ENCODE data around the gene ZNF362.

ZNF362 gene

DNA sequence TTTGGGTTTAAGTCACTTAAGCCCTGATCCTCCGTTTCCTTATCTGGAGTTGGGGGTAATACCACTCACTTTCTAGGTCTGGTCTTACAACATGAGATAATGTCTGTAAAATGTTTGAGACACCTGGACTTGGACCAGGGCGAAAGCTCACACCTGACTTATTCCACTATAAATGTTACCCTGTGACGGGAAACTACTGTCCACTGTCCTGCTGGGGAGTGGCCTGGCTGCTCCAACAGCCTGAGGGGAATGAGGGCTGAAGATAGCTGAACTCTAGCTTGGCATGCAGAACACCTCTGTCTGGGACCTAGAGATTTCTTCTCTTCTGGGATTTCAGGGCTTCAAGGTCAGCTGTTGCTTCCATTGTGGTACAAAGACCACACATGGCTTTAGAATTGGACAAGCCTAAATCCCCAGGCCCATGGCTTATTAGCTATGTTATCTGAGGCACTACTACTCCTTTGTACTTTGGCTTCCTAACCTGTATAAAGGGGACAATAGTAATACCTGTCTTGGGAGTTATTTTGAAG is 74.1 kb downstream of the ZNF362 start:
- DNase-seq: no peak

DNA sequence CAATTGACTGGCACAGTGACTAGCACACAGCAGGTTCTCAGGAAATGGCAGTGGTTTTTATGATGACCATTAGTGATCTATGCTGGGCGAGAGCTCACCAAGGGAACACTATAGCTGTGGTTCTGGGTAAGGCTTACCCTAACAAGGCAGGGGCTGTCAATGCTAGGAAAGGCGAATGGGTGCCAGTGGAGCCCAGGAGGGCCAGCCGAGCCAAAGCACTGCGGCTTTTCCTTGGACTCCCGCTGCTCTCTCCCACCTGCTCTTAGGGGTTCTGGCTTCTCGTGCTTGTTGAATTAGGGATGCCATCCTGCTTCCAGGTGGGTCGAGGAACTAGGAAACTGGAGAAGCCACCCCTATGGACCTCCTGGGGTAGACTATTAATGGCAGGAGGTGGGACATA is 74.6 kb downstream of the ZNF362 start:
- DNase-seq: no peak

DNA sequence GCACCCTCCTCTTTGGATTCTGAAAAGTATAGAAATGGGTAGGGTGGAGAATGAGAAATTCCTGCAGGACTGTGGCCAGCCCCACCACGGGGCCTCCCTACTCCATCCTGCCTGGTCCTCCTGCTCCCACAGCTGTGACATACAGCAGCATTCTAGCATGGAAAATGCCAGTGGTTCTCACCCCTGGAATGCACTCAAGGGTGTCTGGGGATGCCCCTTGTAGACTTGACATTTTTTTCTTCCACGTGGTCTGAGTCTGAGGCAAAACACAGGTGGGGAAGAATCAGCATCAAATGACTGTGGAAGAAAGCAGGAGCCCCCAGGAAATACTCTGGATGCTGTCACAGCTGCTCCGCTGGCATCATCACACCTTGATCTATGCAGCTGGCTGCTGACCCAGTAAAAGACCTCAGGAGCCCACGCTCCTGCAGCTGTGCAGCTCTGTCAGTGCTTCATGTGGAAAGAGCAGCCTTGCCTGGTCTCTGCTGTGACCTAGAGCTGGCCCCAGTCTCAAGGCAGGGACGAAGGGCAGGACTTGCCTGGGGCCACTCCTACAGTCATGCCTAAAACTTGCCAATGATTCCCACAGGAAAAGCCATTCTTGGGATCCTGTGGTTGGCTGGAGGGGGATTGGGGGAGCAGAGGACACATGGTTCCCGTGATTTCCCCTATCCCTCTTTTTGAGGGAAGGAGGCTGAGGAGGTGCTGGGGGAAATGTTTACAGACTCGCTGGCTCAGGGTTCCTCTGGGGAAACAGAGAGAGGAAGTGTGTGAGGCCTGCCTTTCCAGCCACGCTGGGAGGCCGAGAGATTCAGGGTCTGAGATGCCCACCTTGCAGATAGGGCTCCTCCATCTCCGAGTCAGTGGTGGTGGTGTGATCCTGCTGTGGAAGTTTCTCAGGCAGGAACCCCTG is 75.4 kb downstream of the ZNF362 start:
- DNase-seq: no peak

DNA sequence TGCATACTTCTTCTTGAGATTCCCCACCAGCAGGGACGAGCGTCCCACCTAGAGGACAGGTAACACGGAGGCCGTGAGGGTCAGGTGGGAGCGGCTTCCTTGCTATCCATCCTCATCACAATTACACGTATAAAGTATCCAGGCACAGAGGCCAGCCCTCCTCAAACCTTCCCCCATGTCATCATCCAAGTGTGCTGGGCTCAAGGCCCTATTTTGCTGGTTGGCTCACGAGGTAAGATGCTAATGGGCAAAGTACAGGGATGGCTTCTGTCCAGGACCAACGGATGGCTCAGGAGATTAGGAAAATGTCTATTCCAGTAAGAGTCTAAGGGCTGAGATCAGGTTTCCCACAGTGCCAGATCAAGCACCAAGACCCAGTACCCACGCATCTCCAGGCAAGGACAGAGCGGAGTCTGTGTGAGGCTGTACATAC is 76.1 kb downstream of the ZNF362 start:
- no peak for DNase-seq

DNA sequence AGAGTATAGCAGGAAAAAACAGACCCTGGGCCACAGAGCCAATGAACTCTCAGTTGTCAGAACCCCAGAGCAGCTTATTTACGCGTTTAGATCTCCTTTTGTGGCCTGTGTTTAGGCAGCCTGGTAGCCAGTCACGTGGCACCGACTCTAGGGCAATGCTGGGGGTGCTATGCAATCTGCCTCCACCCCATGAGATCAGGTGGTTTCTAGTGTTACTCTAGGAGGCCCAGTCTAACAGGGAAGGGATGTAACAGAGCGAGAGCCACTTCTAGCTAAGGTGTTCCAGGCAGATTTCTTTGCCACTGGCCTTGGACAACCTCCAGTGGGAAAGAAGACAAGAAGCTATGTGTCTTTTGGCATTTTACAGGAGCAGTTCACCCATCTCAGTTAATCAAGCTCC is 76.6 kb downstream of the ZNF362 start:
- no peak for DNase-seq

DNA sequence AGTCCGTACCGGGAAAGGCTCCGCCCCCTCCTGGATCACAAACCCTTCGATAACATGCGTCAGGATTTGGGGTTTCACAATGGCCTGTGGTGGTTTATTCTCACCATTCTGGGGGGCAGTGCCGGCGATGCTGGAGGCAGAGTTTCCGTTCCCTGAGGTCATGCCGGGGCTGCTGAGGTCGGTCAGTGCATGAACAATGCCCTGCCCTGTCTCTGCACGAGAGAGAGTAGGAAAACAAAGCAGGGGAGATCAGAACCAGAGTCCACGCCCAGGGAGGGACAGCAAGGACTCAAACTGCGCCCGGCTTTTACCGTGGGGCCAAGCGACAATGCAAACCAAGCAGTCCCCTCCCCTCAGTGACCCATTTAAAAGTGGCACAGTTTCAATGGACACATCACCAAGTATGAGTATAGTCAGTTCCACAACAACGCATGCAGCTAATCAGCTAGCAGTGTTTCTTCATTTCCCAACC is 77.8 kb downstream of the ZNF362 start:
- DNase-seq: no peak

DNA sequence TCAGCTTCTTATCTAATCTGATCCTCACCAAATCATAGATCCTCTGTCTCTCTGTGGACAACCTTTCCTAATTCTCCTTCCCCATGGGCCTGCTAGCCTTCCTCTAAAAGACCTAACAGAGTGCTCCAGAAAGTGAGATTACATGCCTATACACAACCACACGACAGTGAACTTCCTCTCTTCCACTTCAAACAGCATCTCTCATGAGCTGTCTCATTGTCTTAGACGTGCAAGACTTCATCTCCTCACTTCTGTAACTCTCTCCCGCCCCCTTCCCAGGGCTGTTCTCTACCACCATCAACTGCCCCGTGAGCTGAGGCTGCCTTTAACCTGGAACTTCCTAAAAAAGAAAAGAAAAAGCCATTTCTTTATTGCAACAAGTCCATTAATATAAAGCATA is 78.7 kb downstream of the ZNF362 start:
- DNase-seq: no peak

DNA sequence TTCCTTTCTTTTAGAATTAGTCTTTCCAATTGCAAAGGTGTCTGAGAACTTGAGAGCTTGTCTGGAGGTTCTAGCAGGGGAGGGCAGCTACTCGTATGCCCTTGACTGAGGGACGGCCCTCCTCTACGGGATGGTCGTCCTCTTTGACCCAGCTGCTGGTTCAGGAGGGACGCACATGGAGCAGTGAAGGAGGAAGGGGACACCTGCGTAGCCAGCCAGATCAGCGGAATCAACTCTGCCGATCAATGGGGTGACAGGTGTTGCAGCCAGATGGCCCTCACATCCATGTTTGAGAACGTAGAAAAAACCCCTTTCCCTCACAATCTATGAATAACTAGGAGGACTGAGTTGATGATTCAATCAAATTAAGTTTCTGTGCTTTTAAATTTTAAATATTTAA is 80.3 kb downstream of the ZNF362 start:
- no peak for DNase-seq

DNA sequence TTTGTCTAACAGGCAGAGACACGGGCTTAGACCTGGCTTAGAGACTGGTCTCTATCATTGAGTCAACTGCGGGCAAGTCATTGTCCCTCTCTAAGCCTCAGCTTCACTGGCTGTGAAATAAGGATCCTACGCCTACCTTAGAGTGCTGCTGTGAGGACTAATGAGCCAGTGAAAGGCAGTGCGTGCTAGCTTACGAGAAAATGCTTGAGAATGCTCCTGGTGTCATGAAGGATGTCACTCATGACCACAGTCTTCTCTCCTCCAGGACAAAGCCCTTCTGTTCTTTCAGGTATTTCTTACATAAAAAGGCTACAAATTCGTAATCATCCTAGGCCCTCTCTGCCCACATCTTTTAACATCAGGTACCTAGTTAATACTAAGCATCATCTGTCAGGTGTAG is 81.1 kb downstream of the ZNF362 start:
- no peak for DNase-seq

DNA sequence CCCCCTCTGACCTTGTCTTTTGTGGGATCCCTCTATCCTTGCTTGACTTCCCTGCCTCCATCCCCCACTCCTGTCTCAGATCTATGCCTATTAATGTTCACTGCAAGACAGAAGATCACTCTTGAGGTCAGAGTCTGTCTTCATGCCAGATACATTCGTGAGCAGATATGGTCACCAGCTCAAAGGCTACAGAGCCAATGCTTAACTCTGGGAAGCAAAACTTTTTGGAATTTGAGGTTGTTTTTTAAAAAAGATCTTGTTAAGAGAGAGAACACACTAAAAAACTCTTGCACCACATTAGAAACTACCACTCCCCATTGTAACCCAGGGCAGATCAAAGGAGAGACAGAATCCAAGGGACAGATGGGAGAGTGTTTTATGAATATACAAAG is 81.8 kb downstream of the ZNF362 start:
- DNase-seq: no peak

DNA sequence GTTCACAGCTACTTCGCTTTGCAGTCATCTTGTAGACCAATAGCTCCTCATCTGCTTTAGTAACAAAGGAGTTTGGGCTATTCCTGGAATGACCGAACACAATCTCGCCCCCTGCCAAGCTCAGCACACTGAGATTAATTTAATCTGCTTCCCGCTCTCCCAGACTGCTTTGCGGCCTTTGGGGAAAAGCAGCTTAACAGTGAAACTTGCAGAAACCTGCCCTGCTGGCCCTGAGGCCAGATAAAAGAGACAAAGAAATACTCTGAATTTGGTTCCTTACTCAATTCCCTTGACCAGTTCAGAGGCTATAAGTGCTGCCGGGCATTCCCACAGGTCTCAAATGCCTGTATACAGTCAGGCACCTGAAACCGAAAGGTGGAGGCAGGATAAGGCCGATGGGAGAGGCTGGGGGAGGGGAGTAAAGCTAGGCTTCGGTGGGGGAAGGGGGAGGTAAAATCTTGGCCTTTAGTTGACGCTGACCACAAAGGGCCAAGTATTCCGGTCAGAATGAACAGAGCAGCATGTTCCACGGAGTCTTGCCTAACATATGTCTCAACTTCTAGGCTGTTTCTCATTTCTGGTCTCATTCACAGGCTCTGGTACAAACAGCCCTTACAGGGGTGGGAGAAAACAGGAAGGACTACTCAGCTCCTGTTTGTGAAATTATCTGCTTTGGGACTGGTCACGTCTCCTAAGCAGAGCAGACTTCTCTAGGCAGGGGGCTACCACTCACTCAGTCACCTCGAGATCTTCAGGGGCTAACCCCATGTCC is 82.3 kb downstream of the ZNF362 start:
- no peak for DNase-seq

DNA sequence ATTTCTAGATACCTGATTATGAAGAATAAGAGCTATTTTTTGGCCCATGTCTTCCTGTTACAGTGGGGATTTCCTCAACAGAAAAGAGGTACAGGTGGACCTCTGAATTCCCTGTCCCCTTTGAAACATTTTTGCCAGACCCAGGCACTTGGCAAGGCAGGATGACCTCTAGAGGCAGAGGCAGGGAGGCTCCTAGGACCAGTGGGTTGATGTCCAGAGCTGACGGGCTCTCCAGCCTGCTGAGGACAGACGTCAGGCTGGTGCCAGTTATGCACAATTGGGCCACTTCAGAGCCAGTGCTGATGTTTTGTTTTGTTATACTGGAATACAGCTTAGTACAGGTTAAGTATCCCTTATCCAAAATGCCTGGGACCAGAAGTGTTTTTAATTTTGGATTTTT is 83.1 kb downstream of the ZNF362 start:
- no peak for DNase-seq

DNA sequence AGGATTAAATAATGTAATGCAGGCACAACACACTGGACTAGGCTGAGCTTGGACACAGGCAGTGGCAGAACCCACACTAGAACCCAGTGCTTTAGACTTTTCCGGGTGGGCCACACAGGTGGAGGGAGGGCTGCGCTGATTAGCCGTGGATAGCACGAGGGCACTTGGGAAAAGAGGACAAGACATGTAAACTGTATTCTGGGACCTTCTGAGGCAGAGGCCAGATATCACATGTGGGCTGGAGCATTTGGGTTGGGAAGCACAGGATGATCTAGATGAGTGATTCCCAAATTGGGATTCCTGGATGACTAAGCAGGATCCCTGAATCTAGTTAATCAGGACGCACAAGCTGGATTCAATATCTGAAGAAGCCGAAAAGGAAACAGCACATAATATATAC is 84.9 kb downstream of the ZNF362 start:
- DNase-seq: no peak

DNA sequence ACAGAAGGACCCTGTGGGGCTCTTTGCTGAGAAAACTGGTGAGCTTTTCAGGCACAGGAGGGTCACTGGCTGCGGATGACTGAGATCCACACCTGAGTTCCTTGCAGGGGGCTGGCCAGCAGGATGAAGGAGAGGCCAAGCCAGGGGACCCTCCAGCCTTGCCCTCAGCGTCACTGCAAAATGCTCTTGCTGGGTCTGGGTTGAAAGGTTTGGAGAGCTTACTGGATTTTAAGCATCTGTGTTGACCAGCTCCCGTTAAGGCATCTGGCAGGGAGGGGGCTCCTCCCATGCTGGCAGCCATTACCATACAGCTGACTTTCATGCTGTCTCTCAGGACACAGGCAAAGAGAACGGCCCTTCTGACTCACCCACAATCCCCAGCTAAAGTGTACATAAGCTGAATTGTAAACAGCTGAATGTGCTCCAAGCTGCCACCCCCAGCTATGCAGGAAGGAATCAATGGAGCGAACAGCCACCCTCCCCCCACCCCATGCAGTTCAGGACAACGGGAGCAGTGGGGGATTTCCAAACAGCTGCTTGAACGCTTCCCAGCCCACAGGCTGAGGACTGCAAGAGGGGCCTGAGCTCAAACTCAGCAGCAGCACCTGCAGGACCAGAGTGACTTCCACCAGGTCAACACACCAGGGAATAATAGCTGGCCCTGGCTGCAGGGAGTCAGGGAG is 85.9 kb downstream of the ZNF362 start:
- DNase-seq: no peak

DNA sequence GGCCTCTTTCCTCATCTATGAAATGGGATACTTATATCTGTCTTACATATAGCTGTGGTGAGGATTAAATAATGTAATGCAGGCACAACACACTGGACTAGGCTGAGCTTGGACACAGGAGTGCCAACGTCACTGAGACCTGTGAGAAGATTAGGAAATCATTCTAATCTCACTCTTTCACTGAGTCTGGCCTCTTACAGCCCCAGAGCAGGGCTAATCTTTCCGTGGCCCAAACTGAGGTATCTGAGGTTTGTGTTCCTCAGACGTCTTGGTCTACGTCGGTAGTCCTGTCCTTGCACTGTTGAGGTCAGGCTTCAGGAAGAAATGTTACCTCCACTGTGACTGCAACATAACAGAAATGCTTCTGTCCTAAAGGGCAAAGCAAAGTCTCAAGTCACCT is 87.2 kb downstream of the ZNF362 start:
- no peak for DNase-seq

DNA sequence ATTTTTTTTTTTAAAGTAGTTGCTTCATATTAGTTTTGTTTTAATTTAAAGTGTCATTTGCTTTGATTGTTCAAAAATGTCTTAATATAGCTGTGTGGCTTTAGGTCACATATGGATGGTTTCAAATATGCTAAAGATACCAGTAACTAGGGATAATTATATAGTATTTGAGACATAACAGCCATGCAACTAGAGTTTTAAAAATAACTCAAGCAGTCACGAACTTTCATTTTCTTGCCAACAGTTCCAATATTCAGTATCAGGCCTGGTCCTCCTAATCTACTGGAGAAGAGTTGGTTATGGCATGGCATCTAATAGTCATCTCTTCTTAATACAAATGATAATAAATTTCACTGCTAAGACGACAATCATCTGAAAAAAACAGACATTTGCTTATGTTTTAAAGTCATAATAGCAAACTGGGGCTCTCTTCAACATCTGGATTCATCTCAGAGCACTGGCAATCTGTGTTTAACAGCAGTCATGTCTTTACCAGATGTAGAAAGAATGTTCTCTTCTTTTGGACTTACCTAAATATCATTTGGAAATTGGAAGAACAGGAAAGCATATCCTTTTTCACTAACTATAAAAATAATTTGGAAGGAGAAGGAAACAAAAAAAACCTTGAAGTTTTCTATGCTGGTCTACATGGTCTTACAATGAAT is 88.7 kb downstream of the ZNF362 start:
- DNase-seq: no peak

DNA sequence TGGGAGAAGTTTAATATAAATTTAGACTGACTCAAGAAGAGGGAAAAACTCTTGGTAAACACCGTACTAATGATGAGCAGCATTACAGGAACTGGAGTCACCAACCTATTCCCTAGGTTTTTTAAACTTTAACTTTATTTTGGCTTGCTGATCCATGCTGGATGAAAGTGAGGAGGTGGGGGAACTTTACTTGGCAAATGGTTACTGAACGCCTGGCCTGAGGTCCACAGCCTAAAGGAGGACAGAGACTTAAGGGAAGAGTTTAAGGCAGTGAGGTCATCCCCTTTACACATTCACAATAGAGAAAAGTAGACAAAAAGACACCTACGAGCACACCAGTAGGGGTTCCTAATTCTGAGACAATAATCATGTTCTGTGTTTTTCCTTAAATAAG is 90.2 kb downstream of the ZNF362 start:
- DNase-seq: no peak

DNA sequence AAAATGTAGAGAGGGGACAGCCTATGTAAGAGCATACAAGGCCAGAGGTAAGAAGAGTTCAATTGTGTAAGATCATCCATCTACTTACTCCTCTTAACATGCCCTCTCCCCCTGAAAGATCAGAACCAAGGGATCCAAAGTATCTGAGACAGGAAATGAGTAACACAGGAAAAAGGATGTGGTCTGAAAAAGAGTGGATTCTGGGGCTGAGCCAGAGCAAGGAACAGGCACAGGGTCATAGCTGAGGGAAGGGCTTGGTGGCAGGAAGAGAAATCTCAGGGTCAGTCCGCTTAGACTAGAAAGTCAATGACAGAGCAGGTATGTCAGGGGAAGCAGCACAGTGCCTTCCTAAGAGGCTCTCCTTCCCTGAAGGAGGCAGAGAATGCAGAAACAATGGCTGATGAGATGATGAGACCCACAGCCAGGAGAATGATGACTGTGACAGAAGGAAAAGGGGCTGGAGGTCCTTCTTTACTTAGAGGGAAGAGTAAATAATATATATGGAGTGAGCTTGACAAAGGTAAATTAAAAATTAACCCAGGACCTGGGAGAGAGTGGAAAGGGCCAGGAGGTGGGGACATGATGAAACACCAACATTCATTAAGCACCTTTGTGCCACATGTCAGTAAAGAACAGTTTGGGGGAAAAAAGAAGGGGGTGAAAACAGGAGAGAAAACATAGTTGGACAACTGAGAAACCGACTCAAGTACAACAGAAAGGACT is 90.8 kb downstream of the ZNF362 start:
- DNase-seq: no peak

DNA sequence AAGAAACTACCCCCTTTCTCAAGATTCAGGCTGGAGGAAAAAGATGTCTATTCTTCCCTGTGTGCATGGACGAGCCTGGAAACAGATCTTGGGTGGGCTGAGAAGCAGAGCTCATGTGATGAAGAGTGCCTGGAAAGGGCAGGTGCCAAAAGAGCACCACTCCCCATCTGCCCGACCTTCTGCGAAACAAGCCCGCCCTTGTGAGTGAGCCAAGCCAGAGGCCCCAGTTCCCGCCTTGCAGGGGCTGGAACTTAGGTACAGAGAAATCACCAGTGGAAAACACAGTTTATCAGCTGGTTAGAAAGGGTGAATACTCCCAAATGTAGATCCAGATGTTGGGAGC is 91.3 kb downstream of the ZNF362 start:
- DNase-seq: no peak

DNA sequence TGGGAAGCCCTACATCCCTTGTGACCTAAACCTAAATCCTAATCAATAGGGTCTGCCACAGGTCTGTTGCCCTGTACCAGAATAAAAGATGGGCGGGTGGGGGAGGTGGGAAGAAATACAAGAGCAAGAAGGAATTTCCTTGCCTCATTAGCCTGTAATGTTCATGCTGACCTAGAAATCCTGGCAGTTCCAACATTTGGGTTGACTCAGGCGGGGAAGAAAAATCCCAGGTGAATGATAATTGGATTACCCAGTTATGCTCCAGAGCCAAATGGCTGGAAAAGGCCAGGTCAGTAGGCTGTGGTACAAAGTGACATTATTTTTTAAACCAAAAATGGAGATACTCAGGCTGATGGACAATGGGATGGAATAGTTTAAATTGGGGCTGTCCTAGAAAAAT is 91.9 kb downstream of the ZNF362 start:
- DNase-seq: no peak

DNA sequence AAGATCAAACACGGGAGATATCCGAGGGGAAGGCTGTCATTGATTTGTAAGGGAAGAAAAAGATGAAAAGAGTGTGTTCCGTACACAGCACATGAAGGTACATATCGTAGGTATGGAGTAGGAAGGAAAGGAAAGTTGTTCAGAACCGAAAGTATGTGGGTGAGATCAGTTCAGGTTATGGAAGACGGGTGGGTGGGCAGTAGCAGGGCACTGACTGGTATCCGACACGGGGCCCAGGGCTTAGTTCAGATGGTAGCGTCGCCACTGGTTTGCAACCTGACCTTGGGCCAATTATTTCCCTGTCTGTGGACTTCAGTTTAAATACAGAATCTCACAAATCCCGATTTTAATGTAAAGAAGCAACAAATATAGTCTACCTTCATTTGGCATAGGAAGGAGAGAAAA is 92.4 kb downstream of the ZNF362 start:
- peak; percentile 13 for DNase-seq

DNA sequence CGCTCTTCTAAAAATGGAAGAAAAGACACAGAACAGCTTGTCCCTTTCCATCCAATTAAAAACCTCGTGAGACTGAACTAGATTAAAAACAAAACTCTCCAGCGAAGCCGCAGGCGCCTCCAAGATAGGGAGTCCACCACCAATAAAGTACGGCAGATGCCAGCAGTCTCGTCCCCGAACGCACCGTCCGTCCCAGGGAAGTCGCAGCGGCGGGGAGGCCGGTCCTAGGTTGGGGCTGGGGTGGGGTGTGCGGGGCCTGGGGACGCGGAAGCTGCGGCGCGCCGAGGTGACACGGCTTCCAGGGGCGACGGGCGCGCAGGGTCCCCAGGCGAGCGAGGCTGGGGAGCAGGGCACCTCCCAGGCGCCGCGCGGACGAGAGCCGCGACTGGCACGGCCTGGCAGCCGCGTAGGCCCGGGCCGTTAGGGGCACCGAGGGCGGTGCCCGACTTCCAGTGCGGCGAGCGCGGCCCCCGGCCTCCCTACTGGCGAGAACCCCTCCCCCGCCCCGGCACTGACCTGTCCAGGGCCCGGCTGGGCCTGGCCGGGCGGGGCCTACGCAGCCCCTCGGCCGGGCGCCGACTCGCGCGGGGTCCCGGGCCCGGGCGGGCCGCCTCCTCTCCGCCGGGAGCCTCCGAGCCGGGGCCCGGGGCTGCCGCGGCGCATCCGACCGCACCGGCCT is 92.9 kb downstream of the ZNF362 start:
- DNase-seq: peak; percentile 32

All from stimulated activated naive CD4-positive, alpha-beta T cell treated with Interleukin-2 at 50 U/mL for 16 hours (primary cell).